Fibroblast of lung (primary cell): ENCODE data around the gene DNER.
"Not testable (repeated sequence)": the region's sequence is repeated elsewhere in the genome, so short reads cannot be mapped to it uniquely, and the experiment has no call there.

ENCODE experiments used
- EZH2 ChIP-seq: IDR thresholded peaks from 2 replicates; pipeline ENCODE4 v1.5.1; 2012; ENCODE audit warnings: low read length, control low read depth, mild to moderate bottlenecking; ENCODE audit errors: missing control alignments
- TF ChIP-seq, protein P1 (sequence below), 2 donors: IDR thresholded peaks in 1 of 2; conservative IDR thresholded peaks in 1 of 2; 1 replicate in 1 of 2; 2 replicates in 1 of 2; pipeline ENCODE4 v1.5.1; 2011 to 2012; ENCODE audit warnings: low read length in 2 of 2, control low read depth in 1 of 2, inconsistent platforms in 1 of 2, low read depth in 1 of 2, mild to moderate bottlenecking in 1 of 2

DNA sequence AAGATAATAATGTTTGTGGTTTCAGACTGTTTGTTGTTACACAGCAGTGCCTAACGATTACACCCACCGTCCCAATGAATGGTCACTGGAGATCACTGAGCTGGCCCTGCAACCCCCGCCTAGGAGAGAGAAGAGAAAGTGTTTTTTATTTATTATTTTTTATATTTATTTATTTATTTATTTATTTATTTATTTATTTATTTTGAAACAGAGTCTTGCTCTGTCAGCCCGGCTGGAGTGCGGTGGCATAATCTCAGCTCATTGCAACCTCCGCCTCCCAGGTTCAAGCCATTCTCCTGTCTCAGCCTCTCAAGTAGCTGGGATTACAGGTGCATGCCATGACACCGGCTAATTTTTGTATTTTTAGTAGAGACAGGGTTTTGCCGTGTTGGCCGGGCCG lies 43.1 kb upstream of the DNER start:
- TF ChIP-seq, protein P1, sequence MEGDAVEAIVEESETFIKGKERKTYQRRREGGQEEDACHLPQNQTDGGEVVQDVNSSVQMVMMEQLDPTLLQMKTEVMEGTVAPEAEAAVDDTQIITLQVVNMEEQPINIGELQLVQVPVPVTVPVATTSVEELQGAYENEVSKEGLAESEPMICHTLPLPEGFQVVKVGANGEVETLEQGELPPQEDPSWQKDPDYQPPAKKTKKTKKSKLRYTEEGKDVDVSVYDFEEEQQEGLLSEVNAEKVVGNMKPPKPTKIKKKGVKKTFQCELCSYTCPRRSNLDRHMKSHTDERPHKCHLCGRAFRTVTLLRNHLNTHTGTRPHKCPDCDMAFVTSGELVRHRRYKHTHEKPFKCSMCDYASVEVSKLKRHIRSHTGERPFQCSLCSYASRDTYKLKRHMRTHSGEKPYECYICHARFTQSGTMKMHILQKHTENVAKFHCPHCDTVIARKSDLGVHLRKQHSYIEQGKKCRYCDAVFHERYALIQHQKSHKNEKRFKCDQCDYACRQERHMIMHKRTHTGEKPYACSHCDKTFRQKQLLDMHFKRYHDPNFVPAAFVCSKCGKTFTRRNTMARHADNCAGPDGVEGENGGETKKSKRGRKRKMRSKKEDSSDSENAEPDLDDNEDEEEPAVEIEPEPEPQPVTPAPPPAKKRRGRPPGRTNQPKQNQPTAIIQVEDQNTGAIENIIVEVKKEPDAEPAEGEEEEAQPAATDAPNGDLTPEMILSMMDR (conservative IDR thresholded peaks at IDR 0.05 in 1 of 2, IDR thresholded peaks at IDR 0.05 in 1 of 2; ENCODE audit: low read depth in 1 of 2, low read length in 2 of 2) = not testable (repeated sequence)
- not testable (repeated sequence) for TF ChIP-seq EZH2
